Neural cell (in vitro differentiated cells): ENCODE results near the gene MMGT1. TPM values are rescaled to one million over a fixed set of nuclear protein-coding genes. Genes with fewer than 3 reads are reported as not detected.

ENCODE experiments used
- H2AFZ ChIP-seq: fragments of 200-600, 300-800 bp; sonication (generic), shearing (Covaris generic); 2 replicates; pipeline ENCODE4 v1.6.0; 2014; ENCODE audit warnings: low read depth, mild to moderate bottlenecking, antibody characterized with exemption, low read length, moderate library complexity
- H3F3A ChIP-seq: fragments of 200-600 bp; shearing (Covaris generic); 2 replicates; pipeline ENCODE4 v1.6.1; 2016; ENCODE audit warnings: mild to moderate bottlenecking, moderate library complexity, mixed read lengths, antibody characterized with exemption, low read length; ENCODE audit not compliant: insufficient read depth, poor library complexity, severe bottlenecking
- H3K27ac ChIP-seq: fragments of 200-600, 300-800 bp; sonication (generic), shearing (Covaris generic); 2 replicates; pipeline ENCODE4 v1.5.1; 2014; ENCODE audit warnings: mild to moderate bottlenecking, low read length, moderate library complexity
- H3K27me3 ChIP-seq: fragments of 300-800, 200-600 bp; sonication (generic), shearing (Covaris generic); 2 replicates; pipeline ENCODE4 v1.6.0; 2014; ENCODE audit warnings: mild to moderate bottlenecking, low read depth, low read length, moderate library complexity; ENCODE audit not compliant: insufficient read depth
- H3K36me3 ChIP-seq: fragments of 300-800, 200-600 bp; sonication (generic), shearing (Covaris generic); 2 replicates; pipeline ENCODE4 v1.5.1; 2014; ENCODE audit warnings: mild to moderate bottlenecking, antibody characterized with exemption, low read length, moderate library complexity; ENCODE audit not compliant: insufficient read depth
- H3K4me2 ChIP-seq: fragments of 300-800, 200-600 bp; sonication (generic), shearing (Covaris generic); 2 replicates; pipeline ENCODE4 v1.6.0; 2014; ENCODE audit warnings: mild to moderate bottlenecking, low read length
- H3K4me3 ChIP-seq: fragments of 300-800, 200-600 bp; sonication (generic), shearing (Covaris generic); 2 replicates; pipeline ENCODE4 v1.5.1; 2014; ENCODE audit warnings: mild to moderate bottlenecking, low read length, moderate library complexity
- H3K79me2 ChIP-seq: fragments of 200-600 bp; shearing (Covaris generic); replicated peaks from 2 replicates; pipeline ENCODE4 v1.6.0; 2014; ENCODE audit warnings: mild to moderate bottlenecking, low read length, moderate library complexity; ENCODE audit not compliant: insufficient read depth
- H3K9ac ChIP-seq: fragments of 300-800, 200-600 bp; sonication (generic), shearing (Covaris generic); 2 replicates; pipeline ENCODE4 v1.6.1; 2016; ENCODE audit warnings: mild to moderate bottlenecking, low read length, mixed read lengths
- H3K9me2 ChIP-seq: fragments of 200-600 bp; shearing (Covaris generic); 2 replicates; pipeline ENCODE4 v1.6.1; 2016; ENCODE audit warnings: mild to moderate bottlenecking, low read length, mixed read lengths; ENCODE audit not compliant: insufficient read depth
- H3K9me3 ChIP-seq: fragments of 200-600, 300-800 bp; sonication (generic), shearing (Covaris generic); 2 replicates; pipeline ENCODE4 v1.6.1; 2016; ENCODE audit warnings: mild to moderate bottlenecking, mixed run types, low read length, moderate library complexity, mixed read lengths
- H4K20me1 ChIP-seq: fragments of 200-600 bp; shearing (Covaris generic); 2 replicates; pipeline ENCODE4 v1.6.1; 2016; ENCODE audit warnings: mild to moderate bottlenecking, mixed run types; ENCODE audit not compliant: insufficient read depth
- CTCF ChIP-seq: fragments of 450-650 bp; IDR thresholded peaks from 2 replicates; pipeline ENCODE4 v1.5.1; 2014; ENCODE audit warnings: antibody characterized with exemption, mild to moderate bottlenecking, moderate library complexity; ENCODE audit not compliant: poor library complexity, severe bottlenecking
- EP300 ChIP-seq: fragments of 450-650 bp; conservative IDR thresholded peaks from 2 replicates; pipeline ENCODE4 v1.6.1; 2014; ENCODE audit warnings: antibody characterized with exemption, mild to moderate bottlenecking, moderate library complexity; ENCODE audit not compliant: poor library complexity, severe bottlenecking
- EZH2 ChIP-seq: fragments of 200-600, 300-800 bp; shearing (Covaris generic), sonication (generic); IDR thresholded peaks from 2 replicates; pipeline ENCODE4 v1.6.1; 2014; ENCODE audit warnings: antibody characterized with exemption, low read length, borderline replicate concordance, mild to moderate bottlenecking; ENCODE audit not compliant: insufficient read depth, poor library complexity, severe bottlenecking
- MXI1 ChIP-seq: fragments of 450-650 bp; conservative IDR thresholded peaks from 2 replicates; pipeline ENCODE4 v1.6.1; 2014; ENCODE audit warnings: antibody characterized with exemption, mild to moderate bottlenecking; ENCODE audit not compliant: poor library complexity, severe bottlenecking
- POLR2AphosphoS5 ChIP-seq: IDR thresholded peaks from 2 replicates; pipeline ENCODE4 v1.6.1; 2012
- RAD21 ChIP-seq: fragments of 450-650 bp; conservative IDR thresholded peaks from 2 replicates; pipeline ENCODE4 v1.6.1; 2014; ENCODE audit warnings: antibody characterized with exemption, mild to moderate bottlenecking, moderate library complexity
- REST ChIP-seq: IDR thresholded peaks from 2 replicates; pipeline ENCODE4 v1.6.1; 2012; ENCODE audit warnings: borderline replicate concordance
- SMC3 ChIP-seq: fragments of 450-650 bp; conservative IDR thresholded peaks from 2 replicates; pipeline ENCODE4 v1.6.1; 2014; ENCODE audit warnings: antibody characterized with exemption, mild to moderate bottlenecking, moderate library complexity; ENCODE audit not compliant: poor library complexity
- TAF1 ChIP-seq: IDR thresholded peaks from 2 replicates; pipeline ENCODE4 v1.6.1; 2012; ENCODE audit warnings: low read depth
- polyA minus RNA-seq: library from RNA; depleted of rRNA, polyadenylated mRNA; stranded (reverse); fragments of >200 nt; gene quantifications from 2 replicates; pipeline ENCODE4 v1.2.3, GENCODE V29; 2014
- polyA plus RNA-seq: library from polyadenylated mRNA; depleted of rRNA; stranded (reverse); fragments of >200 nt; gene quantifications from 2 replicates; pipeline ENCODE4 v1.2.3, GENCODE V29; 2014

Gene MMGT1
- polyA plus RNA-seq (16.5 and 17.5 TPM in 2 replicates), polyA minus RNA-seq (28.7 and 34.8 TPM in 2 replicates)

- peak within 1 kb of the TSS; percentile 65 for H3K4me2 ChIP-seq
- peak within 1 kb of the TSS; percentile 81 for H3K9ac ChIP-seq
- H3K9me3 ChIP-seq = no peaks in the 10 kb centered on the region
- TF ChIP-seq REST = peak; percentile 68
- peak; percentile 50 for TF ChIP-seq EP300
- no peak for TF ChIP-seq TAF1
- peak; percentile 11 for TF ChIP-seq RAD21
- TF ChIP-seq POLR2AphosphoS5 = peak; percentile 66
- no peak for TF ChIP-seq CTCF
- no peak for TF ChIP-seq SMC3
- no peak for TF ChIP-seq MXI1
- no peak for TF ChIP-seq EZH2
- peak within 1 kb of the TSS; percentile 84 for H3K4me3 ChIP-seq
- H3K27ac ChIP-seq = peak within 1 kb of the TSS; percentile 94
- H3K9me2 ChIP-seq = no peaks in the 10 kb centered on the region
- H3K27me3 ChIP-seq = no peaks in the 10 kb centered on the region
- H3F3A ChIP-seq = no peaks in the 10 kb centered on the region
- no peaks in the 10 kb centered on the region for H4K20me1 ChIP-seq
- H2AFZ ChIP-seq = peak within 1 kb of the TSS; percentile 69
- no peaks in the 10 kb centered on the region for H3K36me3 ChIP-seq
- peaks cover 21% of the 10 kb centered on the region for H3K79me2 ChIP-seq
Measured at GRCh38 chrX:135973548-135974278, at the start of gene MMGT1. Gene MMGT1 (minus strand): TSS chrX:135973988. CDS start chrX:135973675, 313 bp downstream.

GRCh38 chrX:136021903-136022302, 48.1 kb upstream of the MMGT1 start:
- H3K4me2 ChIP-seq = no peak overlapping the region
- no peaks in the 10 kb centered on the region for H3F3A ChIP-seq
- H3K9me3 ChIP-seq = no peaks in the 10 kb centered on the region
- no peaks in the 10 kb centered on the region for H3K27me3 ChIP-seq
- H2AFZ ChIP-seq = no peak overlapping the region
- H3K4me3 ChIP-seq = no peak overlapping the region
- H3K9me2 ChIP-seq = no peaks in the 10 kb centered on the region
- H3K9ac ChIP-seq = no peak overlapping the region
- TF ChIP-seq MXI1 (no peak), RAD21 (no peak), EZH2 (no peak), CTCF (no peak), SMC3 (no peak), TAF1 (no peak), POLR2AphosphoS5 (no peak), REST (no peak), EP300 (no peak)
- H4K20me1 ChIP-seq = no peaks in the 10 kb centered on the region
- H3K79me2 ChIP-seq = no peaks in the 10 kb centered on the region
- no peak overlapping the region for H3K27ac ChIP-seq
- H3K36me3 ChIP-seq = no peaks in the 10 kb centered on the region
